Ascending aorta (tissue), 2 donors: ENCODE data around the gene CHD9NB. TPM values are rescaled to one million over a fixed set of nuclear protein-coding genes. Genes with fewer than 3 reads are reported as not detected.

Source experiments
- DNase-seq, 2 donors: peaks; one replicate each; pipeline ENCODE4 v3.0.0-alpha.2; 2019; ENCODE audit warnings: low spot score in 2 of 2
- H3K27ac ChIP-seq, 2 donors: fragments of 200-600 bp; sonication (generic); one replicate each; pipeline ENCODE4 v1.5.1; 2016 to 2017; ENCODE audit warnings: mild to moderate bottlenecking in 1 of 2
- H3K27me3 ChIP-seq: fragments of 200-600 bp; sonication (generic); one replicate; pipeline ENCODE4 v1.5.1; 2017
- H3K36me3 ChIP-seq, 2 donors: fragments of 200-600 bp; sonication (generic); one replicate each; pipeline ENCODE4 v1.5.1; 2016
- H3K4me1 ChIP-seq, 2 donors: fragments of 200-600 bp; sonication (generic); one replicate each; pipeline ENCODE4 v1.5.1; 2016 to 2017; ENCODE audit warnings: mild to moderate bottlenecking in 1 of 2
- H3K4me3 ChIP-seq, 2 donors: fragments of 200-600 bp; sonication (generic); one replicate each; pipeline ENCODE4 v1.5.1; 2016 to 2017; ENCODE audit warnings: mild to moderate bottlenecking in 1 of 2
- H3K9me3 ChIP-seq, 2 donors: fragments of 200-600 bp; sonication (generic); one replicate each; pipeline ENCODE4 v1.5.1; 2016
- CTCF ChIP-seq, 3 experiments: fragments of 200-600 bp in 2 of 3; fragments of 450-650 bp in 1 of 3; sonication (generic) in 2 of 3; IDR thresholded peaks; one replicate each; pipeline ENCODE4 v1.5.1; 2016 to 2019; ENCODE audit warnings: antibody characterized with exemption in 3 of 3, mild to moderate bottlenecking in 1 of 3, moderate library complexity in 1 of 3
- intact Hi-C: fragments of 100-400 bp; cut with DNase I; formaldehyde crosslinking; loops from one replicate; pipeline ENCODE4 v1.15.1; 2023
- total RNA-seq: library from RNA; depleted of rRNA; stranded (reverse); fragments of >200 nt; gene quantifications from one replicate; pipeline ENCODE4 v1.1.0, GENCODE V29; 2016

The CHD9NB gene
- total RNA-seq, 1 donor from 2014 or later = 0.43 TPM

GRCh38 chr16:53069772-53070171 lies 17.1 kb upstream of the CHD9NB start:
- Histone ChIP-seq H3K36me3 (no peaks in the 10 kb centered on the region), H3K27me3 (no peaks in the 10 kb centered on the region), H3K4me1 (peaks cover 3 to 21% of the 10 kb centered on the region in 2 donors), H3K4me3 (no peak overlapping the region), H3K27ac (no peak overlapping the region), H3K9me3 (no peaks in the 10 kb centered on the region)
- DNase-seq = no peak
- TF ChIP-seq CTCF (IDR thresholded peaks at IDR 0.05) = no peak
- intact Hi-C loops = no loop called here

DNA sequence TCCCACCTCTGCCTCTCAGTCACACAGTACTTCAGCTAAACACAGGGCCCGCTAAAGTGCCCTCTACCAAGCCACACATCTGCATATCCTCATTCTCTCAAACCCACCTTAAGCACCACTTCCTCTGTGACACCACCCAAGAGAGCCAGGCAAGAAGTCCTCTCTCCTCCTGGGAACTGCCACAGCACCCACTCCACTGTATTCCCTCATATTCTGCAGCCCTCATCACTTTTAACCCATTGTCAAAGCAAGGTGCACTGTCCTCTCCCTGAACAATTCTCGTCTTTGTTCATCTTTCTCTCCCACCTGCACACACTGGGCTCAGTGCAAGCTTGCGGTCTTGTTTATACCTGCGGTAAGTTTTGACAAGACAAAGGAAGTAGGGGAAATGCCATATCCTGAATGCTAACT lies 15.7 kb upstream of the CHD9NB start:
- Histone ChIP-seq H3K4me1 (peaks cover 3 to 21% of the 10 kb centered on the region in 2 donors), H3K4me3 (no peak overlapping the region), H3K27ac (no peak overlapping the region), H3K9me3 (no peaks in the 10 kb centered on the region), H3K27me3 (no peaks in the 10 kb centered on the region), H3K36me3 (no peaks in the 10 kb centered on the region)
- TF ChIP-seq CTCF (IDR thresholded peaks at IDR 0.05) = no peak
- intact Hi-C loops = no loop called here
- DNase-seq = no peak

DNA sequence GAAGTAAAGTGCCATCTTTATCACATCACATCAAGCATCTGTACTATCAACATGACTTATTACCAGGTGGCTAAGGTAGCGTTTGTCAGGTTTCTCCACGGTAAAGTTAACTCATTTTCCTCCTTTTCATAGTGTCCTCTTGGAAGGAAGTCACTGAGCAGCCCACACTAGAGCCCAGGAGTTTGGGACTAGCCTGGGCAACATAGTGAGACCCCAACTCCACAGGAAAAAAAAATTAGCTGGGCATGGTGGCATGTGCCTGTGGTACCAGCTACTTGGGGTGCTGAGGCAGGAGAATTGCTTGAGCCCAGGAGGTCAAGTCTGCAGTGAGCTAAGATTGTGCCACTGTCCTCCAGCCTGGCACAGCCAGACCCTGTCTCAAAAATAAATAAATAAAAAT lies 15.0 kb upstream of the CHD9NB start:
- no peaks in the 10 kb centered on the region for H3K36me3 ChIP-seq
- H3K27me3 ChIP-seq = no peaks in the 10 kb centered on the region
- no peak overlapping the region for H3K4me3 ChIP-seq
- no peak overlapping the region for H3K27ac ChIP-seq
- no peak for DNase-seq
- H3K4me1 ChIP-seq = peaks cover 3 to 19% of the 10 kb centered on the region in 2 donors
- H3K9me3 ChIP-seq = no peaks in the 10 kb centered on the region
- no peak for TF ChIP-seq CTCF (IDR thresholded peaks at IDR 0.05)
- intact Hi-C loops = no loop called here

DNA sequence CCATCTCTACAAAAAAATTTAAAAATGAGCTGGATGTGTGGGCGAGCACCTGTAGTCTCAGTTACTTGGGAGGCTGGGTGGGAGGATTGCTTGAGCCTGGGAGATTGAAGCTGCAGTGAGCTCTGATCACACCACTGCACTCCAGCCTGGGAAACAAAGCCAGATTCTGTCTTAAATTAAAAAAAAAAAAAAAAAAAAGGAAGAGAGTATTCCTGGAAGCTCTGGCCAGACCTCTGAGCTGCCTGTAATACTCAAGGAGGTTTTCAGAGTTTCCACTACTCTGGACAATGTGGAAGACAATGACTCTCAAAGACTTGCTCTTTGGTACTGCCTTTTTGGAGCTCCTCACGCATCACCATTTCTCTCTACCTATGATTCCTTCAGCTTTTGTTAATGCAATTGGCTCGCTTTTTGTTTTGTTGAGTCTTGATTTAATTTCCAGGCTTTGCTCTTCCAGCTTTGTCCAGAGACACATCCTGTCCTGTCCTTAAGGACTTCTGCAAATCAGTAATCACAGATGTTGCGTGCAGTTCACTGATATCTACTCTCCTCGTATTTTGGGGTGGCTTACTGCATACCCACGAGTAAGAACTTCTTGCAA lies 12.9 kb upstream of the CHD9NB start:
- no peaks in the 10 kb centered on the region for H3K36me3 ChIP-seq
- no peak overlapping the region for H3K27ac ChIP-seq
- DNase-seq = no peak
- H3K9me3 ChIP-seq = no peaks in the 10 kb centered on the region
- no peaks in the 10 kb centered on the region for H3K27me3 ChIP-seq
- TF ChIP-seq CTCF (IDR thresholded peaks at IDR 0.05) = no peak
- H3K4me1 ChIP-seq = peaks cover 0 to 4% of the 10 kb centered on the region in 2 donors
- no peak overlapping the region for H3K4me3 ChIP-seq
- intact Hi-C loops = no loop called here

GRCh38 chr16:53064081-53064578 lies 11.4 kb upstream of the CHD9NB start:
- Histone ChIP-seq H3K27ac (no peak overlapping the region), H3K4me3 (no peak overlapping the region), H3K9me3 (no peaks in the 10 kb centered on the region), H3K4me1 (no peaks in the 10 kb centered on the region), H3K36me3 (no peaks in the 10 kb centered on the region), H3K27me3 (no peaks in the 10 kb centered on the region)
- intact Hi-C loops = no loop called here
- no peak for TF ChIP-seq CTCF (IDR thresholded peaks at IDR 0.05)
- DNase-seq = no peak
